Measurements from ENCODE around the gene PPP1CC. TPM values are rescaled to one million over a fixed set of nuclear protein-coding genes. Genes with fewer than 3 reads are reported as not detected.
A peak's percentile ranks its signal among the peaks of the same experiment; 100 is the strongest.

PPP1CC gene
- total and polyA plus RNA-seq, 2 of the 4 experiments (the other 2 are of a cell fraction) = 71.0 to 126 TPM

GRCh38 chr12:110686294-110686903 is 56.3 kb downstream of the PPP1CC start (continued):
- no peak for TF ChIP-seq MAFK (IDR thresholded peaks at IDR 0.05; ENCODE audit: low read depth, low read length)
- TF ChIP-seq RAD21 (IDR thresholded peaks at IDR 0.05; ENCODE audit: low read length) = no peak
- TF ChIP-seq CHD1 (IDR thresholded peaks at IDR 0.05; ENCODE audit: low read depth, low read length) = no peak
- TF ChIP-seq USF2 (IDR thresholded peaks at IDR 0.05; ENCODE audit: low read depth, low read length) = no peak
- no peak for TF ChIP-seq POLR2A (IDR thresholded peaks at IDR 0.05; ENCODE audit: low read depth, low read length)
- TF ChIP-seq MXI1 (IDR thresholded peaks at IDR 0.05; ENCODE audit: borderline replicate concordance, low read depth, low read length) = no peak

DNA sequence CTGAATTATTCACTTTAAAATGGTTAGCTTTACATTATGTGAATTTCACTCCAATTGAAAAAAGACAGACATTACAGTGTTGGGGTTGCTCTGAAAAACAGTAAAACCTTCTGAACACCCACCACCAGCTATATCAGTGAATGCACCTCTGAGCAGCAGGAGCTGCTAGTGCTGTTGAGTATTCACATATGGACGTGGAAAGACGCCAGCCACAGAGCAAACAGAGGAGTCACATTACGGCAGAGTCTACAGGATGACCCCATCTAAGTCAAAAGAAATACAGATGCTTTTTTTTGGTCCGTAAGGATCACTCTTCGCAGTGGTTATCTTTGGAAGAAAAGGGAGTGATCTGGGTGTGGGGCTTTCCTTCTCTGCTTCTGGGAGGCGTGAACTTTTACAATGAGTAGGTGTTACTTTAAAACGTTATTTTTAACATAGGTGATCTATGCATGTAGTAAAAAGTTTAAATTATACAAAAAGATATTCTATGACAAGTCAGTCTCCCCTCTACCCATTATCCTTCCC is 58.3 kb downstream of the PPP1CC start:
- Histone ChIP-seq H3K4me1 (ENCODE audit: control insufficient read depth, insufficient read depth, low read length) (peaks cover 4% of the 10 kb centered on the region; the same call in 1 of the 2 replicates), H2AK5ac (ENCODE audit: low read depth, low read length) (no peak overlapping the region), H2BK5ac (ENCODE audit: low read depth, low read length, poor library complexity, severe bottlenecking) (no peak overlapping the region), H3K18ac (ENCODE audit: low read depth, low read length) (no peak overlapping the region), H4K5ac (ENCODE audit: low read depth, low read length) (no peak overlapping the region), H3K27ac (ENCODE audit: insufficient read depth, low read length) (no peak overlapping the region), H3K9ac (ENCODE audit: low read depth, low read length) (no peak overlapping the region), H3K36me3 (ENCODE audit: control insufficient read depth, insufficient read depth, low read length) (no peaks in the 10 kb centered on the region), H4K8ac (ENCODE audit: low read depth in 2 of 2, low read length in 2 of 2) (no peak overlapping the region), H4K91ac (ENCODE audit: insufficient read depth, low read depth, low read length) (no peak overlapping the region), H3K9me3 (ENCODE audit: control insufficient read depth, insufficient read depth, low read length) (peaks cover 3% of the 10 kb centered on the region; the same call in 1 of the 2 replicates), H2BK120ac (ENCODE audit: low read depth, low read length) (no peak overlapping the region), H3K79me1 (ENCODE audit: low read depth in 1 of 2, low read length in 2 of 2) (no peaks in the 10 kb centered on the region), H3K9me1 (ENCODE audit: insufficient read depth, low read length) (no peaks in the 10 kb centered on the region), H2BK20ac (ENCODE audit: low read depth, low read length) (no peak overlapping the region), H2AK9ac (replicated peaks; ENCODE audit: low read depth, low read length, poor library complexity) (no peak overlapping the region), H4K20me1 (ENCODE audit: insufficient read depth, low read length) (no peaks in the 10 kb centered on the region), H3K23ac (ENCODE audit: low read depth, low read length) (no peak overlapping the region), H3K4me2 (ENCODE audit: low read depth, low read length) (no peak overlapping the region), H3K27me3 (ENCODE audit: control insufficient read depth, insufficient read depth, low read length) (peaks cover 30% of the 10 kb centered on the region), H3K56ac (ENCODE audit: extremely low read depth, insufficient read depth, low read length) (no peak overlapping the region), H2AFZ (replicated peaks; ENCODE audit: low read length, poor library complexity) (no peak overlapping the region), H3K14ac (replicated peaks; ENCODE audit: low read depth, low read length) (no peak overlapping the region), H3K4me3 (ENCODE audit: insufficient read depth, low read depth, low read length) (no peak overlapping the region), H3K4ac (ENCODE audit: low read depth, low read length) (no peak overlapping the region), H2BK15ac (ENCODE audit: low read depth, low read length) (no peak overlapping the region)
- dilution Hi-C loops (cut with HindIII; ENCODE audit: low sequenced_read_pairs, unreplicated experiment) (no loop called here), intact Hi-C loops (cut with micrococcal nuclease) (no loop called here), in situ Hi-C loops (cut with MboI; ENCODE audit: low sequenced_read_pairs) (no loop called here)
- BruUV-seq (replicated peaks) = no TSS peak
- CTCF ChIA-PET = no interaction called here
- POLR2A ChIA-PET (ENCODE audit: unreplicated experiment) = no interaction called here
- peak; percentile 51 for ATAC-seq (ENCODE audit: low read depth)
- TF ChIP-seq CHD1 (IDR thresholded peaks at IDR 0.05; ENCODE audit: low read depth, low read length) (no peak), ELK1 (IDR thresholded peaks at IDR 0.05; ENCODE audit: borderline replicate concordance, low read depth, low read length) (no peak)
- DNase-seq = peak; percentile 64
- 21% methylated on average over 2 of the region's 7 CpGs; no CpG with 5 or more reads in 1 of the 2 experiments for WGBS, 2 experiments (ENCODE audit: extremely low coverage in 2 of 2, insufficient read length in 1 of 2)
